Breast epithelium (tissue), 3 donors: ENCODE data around the gene SNRPD3.

ENCODE experiments used
- CTCF ChIP-seq, 3 donors: fragments of 450-650 bp; IDR thresholded peaks; one replicate each; pipeline ENCODE4 v1.5.1; 2016 to 2017; ENCODE audit warnings: antibody characterized with exemption in 3 of 3, mild to moderate bottlenecking in 3 of 3, moderate library complexity in 3 of 3
- POLR2A ChIP-seq: fragments of 450-650 bp; IDR thresholded peaks from one replicate; pipeline ENCODE4 v1.6.1; 2016; ENCODE audit warnings: antibody characterized with exemption, mild to moderate bottlenecking, moderate library complexity

GRCh38 chr22:24584871-24585411, 29.1 kb downstream of the SNRPD3 start:
- TF ChIP-seq POLR2A (no peak), CTCF (IDR thresholded peaks at IDR 0.05) (no peak)
